GM18907 (cell line): ENCODE results near the gene MRPS18A.
"Not testable (repeated sequence)": the region's sequence is repeated elsewhere in the genome, so short reads cannot be mapped to it uniquely, and the experiment has no call there.

Source experiments
- ATAC-seq: cut with Tn5 transposase; IDR thresholded peaks from one replicate; pipeline ENCODE4 v1.9.1; 2021; ENCODE audit warnings: mild to moderate bottlenecking, moderate library complexity; ENCODE audit not compliant: unreplicated experiment

MRPS18A gene

DNA sequence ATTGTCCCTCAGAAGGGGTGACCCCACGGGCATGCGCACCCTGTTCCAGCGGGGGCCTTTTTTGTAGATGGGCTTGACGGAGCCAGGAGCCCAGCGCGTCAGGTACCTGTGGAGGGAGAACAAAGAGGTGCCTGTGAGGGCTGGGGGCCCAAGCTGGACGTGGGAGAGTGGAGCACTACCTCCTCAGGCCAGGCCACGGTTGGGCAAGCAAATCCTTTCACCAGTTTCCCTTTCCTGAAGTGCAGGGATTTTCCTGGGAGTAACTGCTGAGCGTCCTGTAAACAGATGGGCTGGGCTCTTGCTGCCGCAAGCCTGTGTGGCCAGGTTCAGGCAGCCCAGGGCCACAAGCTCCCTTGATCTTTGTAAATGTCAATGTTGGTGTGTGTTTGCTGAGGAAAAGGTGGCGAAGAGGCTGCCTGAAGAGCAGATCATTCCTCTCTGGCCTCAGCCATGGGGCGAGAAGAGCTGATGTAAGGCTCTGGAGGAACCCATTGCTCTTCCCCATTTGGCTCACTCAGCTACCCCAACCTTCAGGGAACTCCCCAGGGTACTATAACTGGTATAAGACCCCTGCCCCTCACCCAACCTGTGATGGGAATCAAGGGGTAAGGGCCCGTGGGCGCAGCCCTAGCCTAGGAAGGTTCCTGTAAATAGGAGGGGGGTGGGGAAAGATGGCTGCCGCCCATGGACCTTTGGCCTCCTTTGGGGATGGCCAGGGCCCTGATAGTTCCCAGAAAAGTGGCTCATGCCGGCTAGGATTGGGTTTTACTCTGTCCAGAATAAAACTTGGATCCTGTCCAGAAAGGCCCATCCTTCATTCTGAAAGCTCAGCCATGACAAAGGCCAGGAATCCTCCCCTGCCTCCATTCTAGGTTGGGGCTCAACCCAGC, 15.5 kb downstream of the MRPS18A start:
- no peak for ATAC-seq

DNA sequence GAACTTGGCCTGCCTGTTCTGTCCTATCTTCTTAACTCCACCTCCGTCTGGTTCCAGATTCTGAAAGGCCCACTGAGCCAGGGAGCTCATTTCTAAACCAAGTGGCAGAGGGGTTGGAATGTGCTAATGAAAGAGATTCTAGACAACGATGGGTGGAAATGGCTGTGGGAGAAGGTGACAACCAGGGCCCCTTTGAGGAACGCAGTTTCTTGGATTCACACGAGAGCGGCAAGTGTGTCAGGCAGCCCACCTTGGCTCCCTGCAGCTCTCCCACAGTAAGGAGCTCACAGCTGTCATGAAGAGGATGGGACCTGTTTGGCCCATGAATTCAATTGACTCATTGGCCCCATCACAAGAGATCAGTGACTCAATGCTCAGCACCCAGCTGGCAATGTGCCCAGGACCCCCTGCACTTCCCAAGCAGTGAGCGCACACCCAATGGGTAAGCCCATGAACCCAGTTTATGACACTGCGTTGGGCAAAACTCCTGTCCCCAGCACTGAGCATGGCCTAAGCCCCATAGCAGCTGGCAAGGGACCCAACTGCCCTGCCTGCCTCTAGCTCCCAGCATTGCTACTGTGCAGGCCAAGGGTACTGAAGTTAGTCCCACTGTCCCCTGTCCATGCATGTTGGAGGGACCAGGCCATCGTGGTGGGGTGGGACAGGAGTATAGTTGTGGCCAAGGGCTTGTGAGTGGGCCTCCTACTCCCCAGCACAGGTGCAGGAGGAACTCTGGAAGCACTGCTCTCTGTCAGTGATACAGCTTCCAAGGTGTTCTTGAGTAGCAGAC, 16.4 kb downstream of the MRPS18A start:
- ATAC-seq: no peak

DNA sequence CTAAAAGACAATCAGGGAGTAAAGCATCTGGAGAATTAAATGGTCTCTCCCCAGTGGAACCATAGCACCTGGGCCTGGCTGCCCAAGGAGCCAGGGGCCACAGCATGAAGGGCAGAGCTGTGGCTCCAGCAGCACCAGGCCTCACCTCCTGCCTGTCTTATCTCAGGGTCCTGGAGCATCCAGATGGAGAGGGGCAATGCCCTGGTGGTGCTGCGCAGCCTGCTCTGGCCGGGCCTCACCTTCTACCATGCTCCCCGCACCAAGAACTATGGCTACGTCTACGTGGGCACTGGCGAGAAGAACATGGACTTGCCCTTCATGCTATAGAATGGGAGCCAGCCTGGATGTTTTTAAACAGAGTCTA, 17.0 kb downstream of the MRPS18A start:
- no peak for ATAC-seq

DNA sequence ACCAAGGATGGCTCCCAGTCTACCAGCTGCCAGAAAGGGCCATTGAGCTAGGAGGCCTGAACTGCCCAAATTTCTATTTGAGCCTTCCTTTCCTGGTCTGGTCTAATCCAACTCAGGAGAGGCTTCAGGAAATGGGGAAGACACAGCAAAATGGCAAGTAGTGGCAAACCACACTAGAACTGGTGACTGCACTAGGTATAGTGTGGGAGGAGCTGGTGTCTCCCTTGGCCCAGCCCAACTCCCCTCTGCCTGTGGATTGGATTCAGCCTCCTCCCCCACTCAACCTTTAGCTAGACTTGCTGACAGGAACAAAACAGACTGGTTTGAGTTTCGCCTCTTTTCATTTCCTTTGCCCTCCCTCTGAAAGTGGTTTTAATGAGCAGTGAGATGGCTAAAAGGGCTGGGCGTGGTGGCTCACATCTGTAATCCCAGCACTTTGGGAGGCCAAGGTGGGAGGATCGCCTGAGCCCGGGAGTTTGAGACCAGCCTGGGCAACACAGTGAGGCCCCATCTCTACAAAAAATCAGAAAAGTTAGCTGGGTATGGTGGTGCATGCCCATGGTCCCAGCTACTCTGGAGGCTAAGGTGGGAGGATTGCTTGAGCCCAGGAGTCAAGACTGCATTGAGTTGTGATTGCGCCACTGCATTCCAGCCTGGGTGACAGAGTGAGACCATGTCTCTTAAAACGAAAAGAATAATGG, 17.5 kb downstream of the MRPS18A start:
- ATAC-seq: no peak

DNA sequence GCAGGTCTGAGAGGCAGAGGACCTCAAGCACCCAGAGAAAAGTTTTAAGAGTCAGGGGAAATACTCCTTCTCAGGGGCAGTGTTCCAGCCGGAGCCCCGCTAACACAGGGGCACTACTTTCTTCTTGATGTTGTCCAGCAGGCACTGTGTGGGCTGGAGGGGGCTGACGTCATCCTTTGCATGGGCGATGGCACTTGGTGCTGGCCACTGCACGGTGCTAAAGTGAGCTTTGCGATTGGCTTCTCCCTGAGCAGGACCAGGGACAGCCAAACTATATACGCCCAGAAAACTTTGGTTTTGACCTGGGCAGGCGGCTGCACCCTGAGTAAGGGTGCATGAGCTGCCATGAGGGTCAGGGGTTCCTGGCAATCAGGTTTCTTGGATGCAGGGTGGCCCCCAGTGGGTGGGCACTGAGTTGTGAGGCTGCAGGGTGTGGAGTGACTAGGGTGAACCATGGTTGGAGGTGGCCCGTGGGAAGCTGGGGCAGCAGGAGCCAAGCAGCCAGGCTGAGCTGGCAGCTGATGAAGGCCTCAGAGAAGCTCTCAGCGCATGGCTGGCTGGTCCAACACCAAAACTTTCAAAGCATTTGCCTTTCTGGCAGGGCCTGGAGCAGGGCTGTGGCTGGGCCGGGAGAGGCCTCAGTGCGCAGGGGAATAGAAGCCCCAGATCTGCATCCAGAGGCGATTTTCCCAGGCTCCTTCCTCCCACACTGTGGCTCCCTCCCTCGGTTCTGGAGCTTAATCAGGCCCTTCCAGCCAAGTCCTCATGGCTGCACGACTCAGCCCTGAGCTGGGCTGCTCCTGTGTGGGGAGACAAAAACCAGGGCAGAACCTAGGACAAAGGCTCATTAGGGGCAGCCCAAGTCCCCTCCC, 18.3 kb downstream of the MRPS18A start:
- ATAC-seq: no peak

DNA sequence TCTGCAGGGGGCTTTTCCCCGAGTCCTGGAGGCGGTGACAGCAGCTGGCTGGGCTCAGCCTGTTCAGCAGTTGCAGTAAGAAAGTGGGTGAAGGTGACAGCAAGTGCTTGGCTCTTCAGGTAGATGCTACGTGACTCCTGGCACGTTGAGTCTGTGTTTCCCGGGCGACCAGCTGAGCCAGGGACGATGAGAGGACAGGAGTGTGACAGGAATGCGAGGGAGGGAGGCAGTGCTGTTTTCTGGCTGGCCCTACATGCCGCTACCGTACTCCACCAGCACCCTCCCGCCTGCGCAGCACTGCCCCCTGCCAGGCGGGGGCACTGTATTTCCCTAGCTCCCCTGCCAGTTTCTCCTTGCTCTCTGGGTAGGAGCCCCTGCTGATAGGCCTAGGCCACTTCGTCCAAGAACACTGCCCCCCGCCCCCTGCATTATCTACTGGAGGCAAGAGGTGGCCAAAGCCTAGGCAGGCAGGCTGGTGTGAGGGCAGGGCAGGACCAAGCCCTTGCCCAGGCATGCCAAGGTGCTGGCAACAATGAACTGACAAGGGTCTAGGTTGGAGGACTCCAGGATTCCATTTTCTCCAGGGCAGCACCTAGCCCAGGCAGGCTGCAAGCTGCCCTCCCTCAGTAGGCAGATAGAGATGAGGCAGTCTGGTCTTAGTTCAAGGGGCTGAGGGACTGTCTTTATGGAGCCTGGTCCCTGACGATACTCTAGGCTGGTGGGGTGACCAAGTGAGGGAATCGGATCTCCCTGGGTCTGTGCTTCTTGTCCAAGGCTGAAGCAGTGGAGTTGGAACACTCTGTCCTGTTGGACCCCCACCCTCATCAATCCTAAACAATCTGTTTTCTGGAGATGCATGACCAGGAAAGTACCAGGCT, 19.2 kb downstream of the MRPS18A start:
- ATAC-seq: no peak

DNA sequence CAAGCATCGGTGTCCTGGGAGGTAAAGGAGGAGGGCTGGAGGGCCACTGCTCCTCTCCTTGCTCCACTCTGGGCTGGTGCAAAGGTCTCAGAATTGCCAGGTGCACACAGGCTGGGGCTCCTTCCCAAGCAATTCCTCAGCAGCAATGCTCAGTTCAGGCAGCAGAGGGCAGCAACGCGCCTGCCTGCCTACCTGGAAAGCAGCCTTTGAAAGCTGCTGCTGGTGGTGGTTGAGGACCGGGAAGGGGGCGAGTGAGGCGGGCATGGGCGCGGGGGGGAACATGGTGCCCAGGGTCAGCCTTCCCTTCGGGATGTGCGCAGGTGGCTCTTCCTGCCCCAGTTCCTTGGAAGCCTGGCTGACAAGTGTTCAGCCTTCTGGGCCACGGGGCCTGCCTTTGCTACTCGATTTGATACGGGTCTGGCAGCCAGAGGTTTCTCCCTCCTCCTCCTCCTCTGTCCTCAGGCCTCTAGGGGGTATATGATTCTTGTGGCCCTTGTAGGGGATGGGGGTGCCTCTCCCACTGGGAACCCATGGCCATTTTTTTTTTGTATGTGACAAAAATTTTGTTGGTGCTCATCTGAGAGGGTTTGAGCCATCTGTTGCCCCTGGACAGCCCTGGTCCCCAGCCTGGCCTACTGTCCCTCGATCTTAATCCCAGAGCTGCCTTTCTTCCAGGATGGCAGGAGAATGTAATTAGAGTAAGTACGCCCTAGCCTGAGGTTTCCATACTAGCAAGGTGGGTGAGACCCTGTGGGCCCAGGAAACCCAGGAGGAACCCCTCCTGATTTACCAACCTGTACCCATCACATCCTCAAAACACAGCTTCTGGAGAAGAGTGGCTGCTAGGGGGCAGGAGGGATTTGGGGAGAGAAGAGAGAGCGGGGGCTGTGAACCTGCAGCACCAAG, 20.1 kb downstream of the MRPS18A start:
- ATAC-seq: no peak

DNA sequence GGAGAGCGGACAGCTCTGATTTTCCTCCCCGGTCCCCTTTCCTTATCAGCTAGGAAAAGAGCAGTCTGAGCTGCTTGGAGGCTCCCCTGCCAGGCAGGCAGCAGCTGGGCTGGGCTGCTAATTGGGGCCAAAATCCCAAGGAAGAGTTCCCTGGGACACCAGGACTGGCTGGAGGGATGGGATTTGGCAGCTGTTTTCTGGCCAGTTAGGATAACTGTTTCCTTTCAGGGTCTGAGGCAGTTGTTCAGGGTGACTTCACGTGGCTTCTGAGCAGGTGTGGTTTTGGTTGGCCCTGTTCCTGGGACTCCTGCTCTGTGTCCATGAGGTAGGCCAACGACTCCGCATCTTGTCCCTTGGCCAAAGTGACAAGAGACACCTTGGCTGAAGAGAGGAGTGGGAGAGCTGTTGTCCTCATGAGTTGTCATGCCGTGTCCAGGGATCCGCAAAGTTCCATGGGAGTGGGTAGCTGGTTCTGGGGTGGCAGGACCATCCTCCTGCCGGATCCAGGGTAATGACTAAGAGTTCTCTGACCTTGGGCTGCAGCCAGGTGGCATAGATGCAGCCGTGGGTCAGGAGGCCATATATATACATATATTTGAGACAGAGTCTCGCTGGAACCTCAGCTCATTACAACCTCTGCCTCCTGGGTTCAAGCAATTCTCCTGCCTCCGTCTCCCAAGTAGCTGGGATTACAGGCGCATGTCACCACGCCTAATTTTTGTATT, 21.2 kb downstream of the MRPS18A start:
- no peak for ATAC-seq

DNA sequence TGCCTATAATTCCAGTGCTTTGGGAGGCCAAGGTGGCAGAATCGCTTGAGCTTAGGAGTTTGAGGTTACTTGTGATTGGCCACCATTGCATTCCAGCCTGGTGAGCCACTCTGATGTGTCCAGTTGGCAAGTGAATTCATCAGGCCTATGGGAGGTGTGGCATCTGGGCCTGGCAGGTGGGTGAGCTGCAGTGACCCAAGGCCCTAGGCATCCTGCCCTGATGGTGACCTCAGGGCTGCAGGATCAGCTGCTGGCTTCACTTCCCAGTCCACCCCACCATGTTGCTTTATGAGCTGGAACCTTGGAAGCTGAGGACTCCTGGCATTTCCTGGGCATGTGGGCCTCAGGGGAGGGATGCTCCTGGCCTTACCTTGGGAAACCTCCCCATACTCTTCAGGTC, 22.2 kb downstream of the MRPS18A start:
- no peak for ATAC-seq

DNA sequence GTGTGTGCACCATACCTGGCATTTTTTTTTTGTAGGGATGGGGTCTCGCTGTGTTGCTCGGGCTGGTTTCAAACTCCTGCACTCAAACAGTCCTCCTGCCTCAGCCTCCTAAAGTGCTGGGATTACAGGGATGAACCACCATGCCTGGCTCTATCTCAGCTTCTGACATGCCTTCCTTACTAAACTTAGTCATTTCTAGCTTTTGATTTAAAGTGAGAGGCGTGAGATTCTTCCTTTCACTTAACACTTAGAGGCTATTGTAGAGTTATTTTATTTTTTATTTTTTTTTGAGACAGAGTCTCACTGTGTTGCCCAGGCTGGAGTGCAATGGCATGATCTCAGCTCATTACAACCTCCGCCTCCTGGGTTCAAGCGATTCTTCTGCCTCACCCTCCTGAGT, 24.6 kb downstream of the MRPS18A start:
- not testable (repeated sequence) for ATAC-seq

DNA sequence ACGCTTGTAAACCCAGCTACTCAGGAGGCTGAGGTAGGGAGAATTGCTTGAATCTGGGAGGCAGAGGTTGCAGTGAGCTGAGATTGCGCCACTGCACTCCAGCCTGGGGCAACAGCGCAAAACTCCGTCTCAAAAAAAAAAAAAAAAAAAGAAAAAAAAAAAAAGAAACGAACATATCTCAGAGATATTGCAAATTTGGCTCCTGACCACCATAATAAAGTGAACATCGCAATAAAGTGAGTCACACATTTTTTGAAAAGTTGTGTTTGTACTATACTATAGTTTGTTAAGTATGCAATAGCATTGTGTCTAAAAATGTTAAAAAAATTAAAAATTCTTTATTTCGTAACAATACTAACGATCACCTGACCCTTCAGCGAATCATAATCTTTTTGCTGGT, 29.4 kb downstream of the MRPS18A start:
- ATAC-seq: no peak

DNA sequence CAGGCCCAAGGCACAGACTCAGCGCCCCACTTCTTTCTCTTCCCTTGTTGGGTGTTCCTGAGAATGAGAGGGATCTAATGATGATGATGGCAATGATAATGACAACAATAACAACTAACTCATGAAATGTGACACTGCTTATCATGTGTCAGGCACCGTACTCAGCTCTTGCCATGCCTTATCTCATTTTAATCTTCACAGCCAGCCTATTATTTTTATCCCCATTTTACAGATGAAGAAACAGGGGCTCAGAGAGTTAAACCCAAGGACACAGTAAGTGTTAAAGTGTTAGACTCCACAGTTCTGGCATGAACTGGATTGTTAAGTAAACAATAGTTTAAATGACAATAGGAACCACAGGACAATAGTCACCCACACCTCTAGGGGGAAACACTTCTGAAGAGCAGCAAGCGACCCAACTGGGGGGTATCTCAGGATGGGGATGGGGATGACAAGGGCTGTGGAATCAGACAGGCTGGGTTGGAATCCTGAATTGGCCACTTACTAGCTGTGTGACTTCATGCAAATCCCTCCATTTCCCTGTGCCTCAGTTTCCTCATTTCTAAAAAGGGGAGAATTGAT, 30.3 kb downstream of the MRPS18A start:
- no peak for ATAC-seq

DNA sequence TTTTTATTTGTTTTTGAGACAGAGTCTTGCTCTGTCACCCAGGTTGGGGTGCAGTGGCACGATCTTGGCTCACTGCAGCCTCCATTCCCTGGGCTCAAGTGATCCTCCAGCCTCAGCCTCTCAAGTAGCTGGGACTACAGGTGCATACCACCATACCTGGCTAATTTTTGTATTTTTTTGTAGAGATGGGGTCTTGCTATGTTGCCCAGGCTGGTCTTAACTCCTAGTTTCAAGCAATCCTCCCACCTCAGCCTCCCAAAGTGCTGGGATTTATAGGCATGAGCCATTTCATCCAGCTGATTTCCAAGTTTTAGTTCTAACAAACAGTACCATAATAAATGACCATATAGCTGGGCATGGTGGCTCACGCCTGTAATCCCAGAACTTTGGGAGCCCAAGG, 34.8 kb downstream of the MRPS18A start:
- ATAC-seq: not testable (repeated sequence)

DNA sequence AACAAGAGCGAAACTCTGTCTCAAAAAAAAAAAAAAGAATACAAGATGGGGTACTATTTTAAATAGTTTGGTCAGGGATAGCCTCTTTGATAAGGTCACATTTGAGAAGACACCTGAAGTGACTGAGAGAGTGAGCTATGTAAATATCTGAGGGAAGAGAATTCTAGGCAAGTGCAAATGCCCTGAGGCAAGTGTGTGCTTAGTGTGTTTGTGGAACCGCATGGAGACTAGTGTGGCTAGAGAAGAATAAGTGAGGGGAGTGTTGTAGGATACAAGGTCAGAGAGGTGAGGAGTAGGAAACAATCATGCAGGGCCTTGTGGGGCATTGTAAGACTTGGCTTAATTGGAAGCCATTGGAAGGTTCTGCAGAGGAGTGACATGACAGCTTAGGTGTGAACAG, 39.3 kb downstream of the MRPS18A start:
- ATAC-seq: no peak

DNA sequence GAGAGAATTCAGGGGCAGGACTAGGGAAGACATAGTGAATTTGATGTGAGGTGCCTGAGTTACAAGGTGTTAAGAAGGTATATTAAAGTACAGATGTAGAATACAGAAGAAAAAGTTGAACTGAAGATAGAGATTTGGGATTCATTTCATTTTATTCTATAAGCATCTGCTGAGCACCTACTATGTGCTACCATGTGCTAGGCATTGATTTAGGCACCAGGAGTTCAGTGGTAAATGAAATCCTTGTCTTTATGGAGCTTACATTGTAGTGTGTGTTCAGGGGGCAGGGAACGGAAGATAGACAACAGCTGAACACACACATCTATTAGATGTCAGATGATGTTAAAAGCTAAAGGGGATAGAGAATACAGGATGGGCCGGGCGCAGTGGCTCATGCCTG, 40.0 kb downstream of the MRPS18A start:
- ATAC-seq: no peak

DNA sequence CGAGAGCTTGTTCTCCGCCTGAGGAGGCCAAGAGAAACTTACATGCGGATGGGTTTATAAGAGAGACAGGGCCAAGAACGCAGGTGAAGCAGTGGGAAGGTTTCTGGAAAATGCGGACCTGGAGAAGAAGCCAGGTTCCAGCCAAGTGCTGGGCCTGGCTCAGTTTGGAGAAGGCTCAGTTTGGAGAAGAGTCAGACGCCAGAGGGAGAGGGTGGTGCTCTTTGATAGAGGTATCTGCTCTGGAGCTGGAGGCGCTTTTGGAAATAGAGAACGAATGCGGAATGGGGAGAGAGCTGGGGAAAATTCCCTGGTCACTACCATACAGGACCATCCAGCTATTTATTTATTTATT, 42.0 kb downstream of the MRPS18A start:
- ATAC-seq: no peak

DNA sequence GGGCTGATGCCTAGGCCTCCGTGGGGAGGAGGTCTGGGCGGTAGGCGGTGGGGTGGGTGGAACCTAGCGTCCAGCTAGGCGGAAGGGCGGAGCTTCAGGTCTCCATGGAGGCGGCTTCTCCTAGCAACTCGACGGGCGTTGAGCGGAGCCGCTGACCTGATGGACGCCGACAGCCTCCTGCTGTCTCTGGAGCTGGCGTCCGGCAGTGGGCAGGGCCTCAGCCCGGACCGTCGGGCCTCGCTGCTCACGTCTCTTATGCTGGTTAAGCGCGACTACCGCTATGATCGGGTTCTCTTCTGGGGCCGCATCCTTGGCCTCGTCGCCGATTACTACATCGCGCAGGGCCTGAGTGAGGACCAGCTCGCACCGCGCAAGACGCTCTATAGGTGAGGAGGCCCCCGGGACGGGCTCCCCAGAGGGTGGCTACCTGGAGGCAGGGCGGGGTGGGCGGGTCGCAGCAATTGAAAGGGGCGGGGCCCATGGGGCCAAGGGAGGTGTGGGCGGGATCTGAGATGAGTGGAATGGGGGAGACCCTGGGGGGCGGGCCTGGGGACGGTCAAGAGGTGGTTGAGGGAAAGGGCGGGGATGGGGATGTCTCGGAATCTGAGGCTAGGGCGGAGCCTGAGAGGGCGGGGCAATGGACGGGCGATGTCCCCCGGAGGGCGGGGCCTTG, 42.5 kb downstream of the MRPS18A start, which contains the start of gene RSPH9:
Gene RSPH9 (plus strand): TSS at position 97 of the 673 bp plus-strand sequence. CDS start 63 bp downstream, at position 160.
- ATAC-seq: peak; percentile 52
